H1 (cell line): Measurements from ENCODE around the gene TNFAIP2. TPM values are rescaled to one million over a fixed set of nuclear protein-coding genes. Genes with fewer than 3 reads are reported as not detected.

Experiments used
- CTCF ChIA-PET: fragments of 300-600 bp; sonication (Branson Sonifier 250); formaldehyde crosslinking; loops from one replicate; lab custom pipeline; 2021; ENCODE audit not compliant: partially characterized antibody; lab: Charles Lee
- POLR2A ChIA-PET: fragments of 300-600 bp; sonication (Branson Sonifier 250); formaldehyde crosslinking; loops from one replicate; lab custom pipeline; 2021; ENCODE audit warnings: inconsistent platforms; ENCODE audit not compliant: partially characterized antibody; lab: Charles Lee
- DNase-seq, 2 experiments: peaks; one replicate each; pipeline versions ENCODE4 v3.0.0 to v3.0.0-alpha.2; 2010 to 2022; ENCODE audit warnings: low spot score in 2 of 2, low read depth in 1 of 2, mixed read lengths in 1 of 2
- FAIRE-seq: peaks from 2 replicates; lab custom pipeline; 2011; peaks lifted over from hg19 to GRCh38; lab: Jason Lieb, UNC
- H2AFZ ChIP-seq: 2 replicates; pipeline ENCODE4 v1.8.1; 2012; ENCODE audit warnings: low read length, inconsistent platforms
- H2AK5ac ChIP-seq: 2 replicates; pipeline ENCODE4 v1.6.1; 2013; ENCODE audit warnings: low read depth, low read length
- H2BK120ac ChIP-seq: replicated peaks from 2 replicates; pipeline ENCODE3; 2013; ENCODE audit warnings: low read depth, low read length, inconsistent platforms
- H2BK12ac ChIP-seq: 2 replicates; pipeline ENCODE4 v1.6.1; 2013; ENCODE audit warnings: low read depth, low read length
- H2BK15ac ChIP-seq: 2 replicates; pipeline ENCODE4 v1.6.1; 2013; ENCODE audit warnings: low read length
- H2BK20ac ChIP-seq: 2 replicates; pipeline ENCODE4 v1.6.1; 2013; ENCODE audit warnings: low read length
- H2BK5ac ChIP-seq: 2 replicates; pipeline ENCODE4 v1.6.1; 2013; ENCODE audit warnings: low read depth, low read length
- H3K14ac ChIP-seq: 2 replicates; pipeline ENCODE4 v1.6.1; 2013; ENCODE audit warnings: inconsistent platforms; ENCODE audit not compliant: insufficient read length
- H3K18ac ChIP-seq: 2 replicates; pipeline ENCODE4 v1.6.1; 2013; ENCODE audit warnings: low read length; ENCODE audit errors: extremely low read depth
- H3K23ac ChIP-seq: 2 replicates; pipeline ENCODE4 v1.6.1; 2013; ENCODE audit warnings: inconsistent platforms; ENCODE audit not compliant: insufficient read length
- H3K23me2 ChIP-seq: 2 replicates; pipeline ENCODE4 v1.6.1; 2013; ENCODE audit warnings: low read depth, low read length
- H3K27ac ChIP-seq: 2 replicates; pipeline ENCODE4 v1.6.1; 2011; ENCODE audit warnings: low read depth, low read length, inconsistent platforms
- H3K27me3 ChIP-seq, 4 experiments: replicated peaks in 1 of 4; 1 replicate in 1 of 4; 2 replicates in 3 of 4; pipeline versions ENCODE4 v1.6.1 to v1.8.1; 2011 to 2013; ENCODE audit warnings: low read length in 3 of 4, mild to moderate bottlenecking in 3 of 4, inconsistent platforms in 2 of 4, mixed read lengths in 2 of 4, moderate library complexity in 1 of 4; ENCODE audit not compliant: control insufficient read depth in 3 of 4, insufficient read depth in 3 of 4; ENCODE audit errors: extremely low read depth in 1 of 4
- H3K36me3 ChIP-seq, 4 experiments: 2 replicates each; pipeline versions ENCODE4 v1.6.1 to v1.8.1; 2011 to 2013; ENCODE audit warnings: mild to moderate bottlenecking in 4 of 4, low read length in 3 of 4, moderate library complexity in 2 of 4, control low read depth in 1 of 4, inconsistent platforms in 1 of 4; ENCODE audit not compliant: insufficient read depth in 4 of 4, control insufficient read depth in 2 of 4
- H3K4ac ChIP-seq: replicated peaks from 2 replicates; pipeline ENCODE3; 2013; ENCODE audit warnings: low read length, low read depth, mixed read lengths, inconsistent platforms; ENCODE audit not compliant: insufficient read length
- H3K4me1 ChIP-seq, 4 experiments: replicated peaks in 1 of 4; 1 replicate in 1 of 4; 2 replicates in 3 of 4; pipeline versions ENCODE4 v1.6.1 to v1.8.1; 2011 to 2013; ENCODE audit warnings: low read length in 3 of 4, inconsistent platforms in 2 of 4, mixed read lengths in 1 of 4; ENCODE audit not compliant: insufficient read depth in 4 of 4, control insufficient read depth in 3 of 4
- H3K4me2 ChIP-seq, 2 experiments: 2 replicates each; pipeline versions ENCODE4 v1.6.1 to v1.8.1; 2011 to 2013; ENCODE audit warnings: low read depth in 2 of 2, low read length in 2 of 2, control low read depth in 1 of 2, inconsistent platforms in 1 of 2, mild to moderate bottlenecking in 1 of 2; ENCODE audit not compliant: insufficient read depth in 1 of 2
- H3K4me3 ChIP-seq, 4 experiments: fragments of 200-600, 300-600 bp in 1 of 4; sonication (generic), shearing (Covaris generic), sonication (Bioruptor Twin) in 1 of 4; 2 replicates each; pipeline versions ENCODE4 v1.5.1 to v1.8.1; 2011 to 2016; ENCODE audit warnings: low read length in 4 of 4, low read depth in 3 of 4, control low read depth in 2 of 4, inconsistent platforms in 2 of 4, mild to moderate bottlenecking in 2 of 4, mixed read lengths in 1 of 4, moderate library complexity in 1 of 4; ENCODE audit not compliant: insufficient read depth in 2 of 4; ENCODE audit errors: extremely low read depth in 1 of 4
- H3K56ac ChIP-seq: replicated peaks from 2 replicates; pipeline ENCODE3; 2013; ENCODE audit warnings: low read depth, mild to moderate bottlenecking, mixed read lengths, low read length, inconsistent platforms; ENCODE audit not compliant: insufficient read length
- H3K79me1 ChIP-seq: 2 replicates; pipeline ENCODE4 v1.6.1; 2013; ENCODE audit warnings: low read depth, low read length, control low read depth
- H3K79me2 ChIP-seq, 2 experiments: 2 replicates each; pipeline versions ENCODE4 v1.6.1 to v1.8.1; 2012 to 2013; ENCODE audit warnings: low read length in 2 of 2, mild to moderate bottlenecking in 2 of 2, inconsistent platforms in 1 of 2; ENCODE audit not compliant: insufficient read depth in 2 of 2, control insufficient read depth in 1 of 2
- H3K9ac ChIP-seq, 4 experiments: replicated peaks in 1 of 4; 1 replicate in 1 of 4; 2 replicates in 3 of 4; pipeline versions ENCODE4 v1.6.1 to v1.8.1; 2011 to 2013; ENCODE audit warnings: low read depth in 3 of 4, low read length in 3 of 4, control low read depth in 2 of 4, mild to moderate bottlenecking in 2 of 4, moderate library complexity in 2 of 4, inconsistent platforms in 1 of 4; ENCODE audit errors: extremely low read depth in 1 of 4
- H3K9me3 ChIP-seq, 2 experiments: 2 replicates each; pipeline versions ENCODE4 v1.6.1 to v1.8.1; 2012 to 2013; ENCODE audit warnings: mild to moderate bottlenecking in 2 of 2, moderate library complexity in 2 of 2, control low read depth in 1 of 2, inconsistent platforms in 1 of 2, low read depth in 1 of 2, low read length in 1 of 2, mixed read lengths in 1 of 2; ENCODE audit not compliant: insufficient read depth in 2 of 2
- H4K20me1 ChIP-seq, 2 experiments: replicated peaks in 1 of 2; 2 replicates each; pipeline versions ENCODE3 to v1.8.1; 2011 to 2013; ENCODE audit warnings: inconsistent platforms in 2 of 2, low read length in 2 of 2, mild to moderate bottlenecking in 1 of 2; ENCODE audit not compliant: insufficient read depth in 2 of 2, control insufficient read depth in 1 of 2
- H4K5ac ChIP-seq: 2 replicates; pipeline ENCODE4 v1.6.1; 2013; ENCODE audit warnings: low read length, low read depth, mixed read lengths, inconsistent platforms; ENCODE audit not compliant: insufficient read length
- H4K8ac ChIP-seq: 2 replicates; pipeline ENCODE4 v1.8.0; 2013; ENCODE audit warnings: mild to moderate bottlenecking, moderate library complexity, low read length, inconsistent platforms; ENCODE audit not compliant: insufficient read depth; ENCODE audit errors: extremely low read depth
- H4K91ac ChIP-seq: replicated peaks from 2 replicates; pipeline ENCODE3; 2013; ENCODE audit warnings: low read length, mixed read lengths, inconsistent platforms; ENCODE audit not compliant: insufficient read length
- SIX5 ChIP-seq: IDR thresholded peaks from 2 replicates; pipeline ENCODE4 v1.6.1; 2011; ENCODE audit warnings: mild to moderate bottlenecking, low read depth, low read length
- SUZ12 ChIP-seq: fragments of 200-600 bp; sonication (generic); IDR thresholded peaks from 2 replicates; pipeline ENCODE4 v1.6.1; 2012; ENCODE audit warnings: mild to moderate bottlenecking, inconsistent platforms, low read length, moderate library complexity, mixed read lengths
- WGBS, 2 experiments: shearing (Covaris generic) in 1 of 2; methylation state at CpG; one replicate each; pipeline versions ENCODE4 v1.1.6 to v1.1.7; 2013 to 2015; ENCODE audit warnings: low lambda C conversion rate in 2 of 2, mixed read lengths in 2 of 2, inconsistent platforms in 1 of 2, low coverage in 1 of 2, missing lambda C conversion rate in 1 of 2; ENCODE audit not compliant: insufficient replicate concordance in 2 of 2, insufficient coverage in 1 of 2, insufficient read length in 1 of 2; ENCODE audit errors: extremely low coverage in 1 of 2, missing lambda C conversion rate in 1 of 2; 5-methylcytosine and 5-hydroxymethylcytosine counted together
- polyA plus RNA-seq, 7 experiments: library from polyadenylated mRNA; depleted of rRNA in 3 of 7; stranded (reverse) in 5 of 7; unstranded in 2 of 7; fragments of >200 nt in 5 of 7; fragments of 200-250 nt in 2 of 7; gene quantifications; 1 replicate in 5 of 7; 2 replicates in 1 of 7; 4 replicates in 1 of 7; pipeline versions ENCODE4 v1.2.1 to v1.2.3, GENCODE V29; 2011 to 2013; ENCODE audit warnings: missing spikeins in 2 of 7, mixed read lengths in 2 of 7
- total RNA-seq: library from RNA; stranded (reverse); fragmentation: NEBNext Ultra II Directional; extraction: Animal tissue kit (Norgen Biotek cat#: 25700); gene quantifications from 2 replicates; pipeline ENCODE4 v1.2.1, GENCODE V29; 2021

The TNFAIP2 gene
- total and polyA plus RNA-seq, 2 of the 8 experiments (the other 6 are each of a cell fraction or from before 2014, with no cell fraction given): 28.3 to 34.5 TPM

GRCh38 chr14:103139132-103140025, 16.1 kb downstream of the TNFAIP2 start:
- peak overlapping the region; percentile 39 to 66 (median 42) for H3K4me3 ChIP-seq
- peak overlapping the region; percentile 82 to 86 for H3K4me2 ChIP-seq
- H4K20me1 ChIP-seq: peaks cover 0 to 2% of the 10 kb centered on the region in 2 experiments
- H3K56ac ChIP-seq: no peak overlapping the region
- peaks cover 0 to 11% (median 6%) of the 10 kb centered on the region in 4 experiments; a peak in 6 of 7 replicates for H3K4me1 ChIP-seq
- no peak overlapping the region for H3K23ac ChIP-seq
- H2BK12ac ChIP-seq: no peak overlapping the region
- ChIA-PET CTCF (interaction anchor here (0.5 to 10.5 kb wide), 16 partner anchors 10 to 429 kb away, joined by 3 to 147 read pairs (median 4); partner anchors contain the start of gene TNFAIP2), POLR2A (interaction anchor here (0.8 to 4.6 kb wide), 6 partner anchors 11 to 148 kb away, joined by 3 to 26 read pairs (median 6); partner anchors contain the start of gene TNFAIP2)
- H2AFZ ChIP-seq: no peak overlapping the region; the same call in 1 of the 2 replicates
- peaks cover 0 to 23% (median 11%) of the 10 kb centered on the region in 4 experiments; a peak in 6 of 7 replicates for H3K27me3 ChIP-seq
- H3K27ac ChIP-seq: no peak overlapping the region
- peaks cover 10% of the 10 kb centered on the region; the same call in 1 of the 2 replicates for H3K23me2 ChIP-seq
- FAIRE-seq (no peak), DNase-seq (peak in 1 of 2 experiments; percentile 72)
- H3K36me3 ChIP-seq: no peaks in the 10 kb centered on the region
- H3K79me1 ChIP-seq: no peaks in the 10 kb centered on the region
- peak overlapping the region; percentile 58 for H4K8ac ChIP-seq
- no peak overlapping the region for H4K5ac ChIP-seq
- H2BK5ac ChIP-seq: 0 out of 2 replicates have a peak overlapping the region, but pooled peaks have one; percentile 16
- no peak overlapping the region for H2BK15ac ChIP-seq
- no peak overlapping the region for H2AK5ac ChIP-seq
- no peaks in the 10 kb centered on the region for H3K9me3 ChIP-seq
- H3K4ac ChIP-seq: no peak overlapping the region
- TF ChIP-seq SIX5 (no peak), SUZ12 (peak; percentile 28; the same call in 1 of the 2 replicates)
- no peak overlapping the region for H4K91ac ChIP-seq
- H2BK20ac ChIP-seq: 0 out of 2 replicates have a peak overlapping the region, but pooled peaks have one; percentile 48
- H3K14ac ChIP-seq: no peak overlapping the region
- WGBS, 2 experiments: 25% methylated on average over 21 of the region's 29 CpGs; no CpG with 5 or more reads in 1 of the 2 experiments
- no peaks in the 10 kb centered on the region for H3K79me2 ChIP-seq
- no peak overlapping the region for H3K9ac ChIP-seq
- no peak overlapping the region for H2BK120ac ChIP-seq
- H3K18ac ChIP-seq: peak overlapping the region; percentile 78
